Hepatocyte (in vitro differentiated cells): ENCODE data around the gene STMN1. TPM values are rescaled to one million over a fixed set of nuclear protein-coding genes. Genes with fewer than 3 reads are reported as not detected.
A peak's percentile ranks its signal among the peaks of the same experiment; 100 is the strongest.

ENCODE experiments used
- DNase-seq: peaks from one replicate; pipeline ENCODE4 v3.0.0-alpha.2; 2016; ENCODE audit warnings: low spot score
- H2AFZ ChIP-seq: fragments of 200-600 bp; sonication (generic); 2 replicates; pipeline ENCODE4 v1.6.0; 2016; ENCODE audit warnings: antibody characterized with exemption, mild to moderate bottlenecking
- H3K27ac ChIP-seq: fragments of 200-600 bp; sonication (generic); 2 replicates; pipeline ENCODE4 v1.5.1; 2016; ENCODE audit warnings: mild to moderate bottlenecking
- H3K27me3 ChIP-seq: fragments of 200-600 bp; sonication (generic); 2 replicates; pipeline ENCODE4 v1.6.1; 2016
- H3K36me3 ChIP-seq: fragments of 200-600 bp; sonication (generic); replicated peaks from 2 replicates; pipeline ENCODE4 v1.5.1; 2016; ENCODE audit warnings: low read depth; ENCODE audit not compliant: insufficient read depth
- H3K4me1 ChIP-seq: fragments of 200-600 bp; sonication (generic); 2 replicates; pipeline ENCODE4 v1.5.1; 2016; ENCODE audit warnings: mild to moderate bottlenecking, moderate library complexity; ENCODE audit not compliant: insufficient read depth
- H3K4me2 ChIP-seq: fragments of 200-600 bp; sonication (generic); 2 replicates; pipeline ENCODE4 v1.6.0; 2016
- H3K4me3 ChIP-seq: fragments of 200-600 bp; sonication (generic); 2 replicates; pipeline ENCODE4 v1.5.1; 2016; ENCODE audit warnings: mild to moderate bottlenecking
- H3K79me2 ChIP-seq: fragments of 200-600 bp; sonication (generic); 2 replicates; pipeline ENCODE4 v1.6.0; 2017; ENCODE audit warnings: mild to moderate bottlenecking
- H3K9me2 ChIP-seq: fragments of 200-600 bp; sonication (generic); replicated peaks from 2 replicates; pipeline ENCODE4 v1.6.0; 2017; ENCODE audit warnings: mild to moderate bottlenecking; ENCODE audit not compliant: insufficient read depth
- H3K9me3 ChIP-seq: fragments of 200-600 bp; sonication (generic); 2 replicates; pipeline ENCODE4 v1.5.1; 2016; ENCODE audit warnings: low read depth, mild to moderate bottlenecking
- H4K20me1 ChIP-seq: fragments of 200-600 bp; sonication (generic); 2 replicates; pipeline ENCODE4 v1.6.0; 2016; ENCODE audit warnings: mild to moderate bottlenecking; ENCODE audit not compliant: insufficient read depth, poor library complexity, severe bottlenecking
- CTCF ChIP-seq: fragments of 200-600 bp; sonication (generic); IDR thresholded peaks from 2 replicates; pipeline ENCODE4 v1.5.1; 2016; ENCODE audit warnings: antibody characterized with exemption, mild to moderate bottlenecking; ENCODE audit not compliant: poor library complexity
- EZH2 ChIP-seq: fragments of 200-600 bp; sonication (generic); IDR thresholded peaks from 2 replicates; pipeline ENCODE4 v1.6.1; 2016; ENCODE audit warnings: antibody characterized with exemption, mild to moderate bottlenecking, borderline replicate concordance
- EZH2phosphoT487 ChIP-seq: fragments of 200-600 bp; sonication (generic); IDR thresholded peaks from one replicate; pipeline ENCODE4 v1.6.1; 2018; ENCODE audit warnings: antibody characterized with exemption, mild to moderate bottlenecking, low read depth, moderate library complexity; ENCODE audit not compliant: unreplicated experiment, severe bottlenecking
- WGBS: methylation state at CpG from one replicate; pipeline ENCODE4 v1.1.6; 2016; ENCODE audit warnings: low lambda C conversion rate; ENCODE audit errors: missing lambda C conversion rate; 5-methylcytosine and 5-hydroxymethylcytosine counted together
- polyA plus RNA-seq: library from polyadenylated mRNA; unstranded; fragments of >200 nt; fragmentation: Nextera tagmentation; extraction: Ambion mirVana; gene quantifications from 2 replicates; pipeline ENCODE4 v1.2.1, GENCODE V29; 2016
- total RNA-seq: library from RNA; depleted of rRNA; stranded (reverse); fragments of >200 nt; gene quantifications from 2 replicates; pipeline ENCODE4 v1.2.3, GENCODE V29; 2014

Gene STMN1
- total and polyA plus RNA-seq, 2 experiments from 2014 or later = 104 to 338 TPM

GRCh38 chr1:25903986-25904385, 2.2 kb downstream of the STMN1 start:
- Histone ChIP-seq H3K4me2 (peak overlapping the region; percentile 77), H3K79me2 (peaks cover 58% of the 10 kb centered on the region), H3K4me1 (peaks cover 21% of the 10 kb centered on the region), H3K4me3 (peak overlapping the region; percentile 69), H4K20me1 (no peaks in the 10 kb centered on the region), H2AFZ (no peak overlapping the region), H3K27me3 (no peaks in the 10 kb centered on the region), H3K27ac (peak overlapping the region; percentile 77), H3K9me3 (no peaks in the 10 kb centered on the region), H3K9me2 (no peaks in the 10 kb centered on the region), H3K36me3 (no peaks in the 10 kb centered on the region)
- WGBS = 51% methylated on average over 3 of the region's 3 CpGs
- DNase-seq = no peak
- TF ChIP-seq EZH2 = no peak
- no peak for TF ChIP-seq CTCF
- TF ChIP-seq EZH2phosphoT487 = no peak

DNA sequence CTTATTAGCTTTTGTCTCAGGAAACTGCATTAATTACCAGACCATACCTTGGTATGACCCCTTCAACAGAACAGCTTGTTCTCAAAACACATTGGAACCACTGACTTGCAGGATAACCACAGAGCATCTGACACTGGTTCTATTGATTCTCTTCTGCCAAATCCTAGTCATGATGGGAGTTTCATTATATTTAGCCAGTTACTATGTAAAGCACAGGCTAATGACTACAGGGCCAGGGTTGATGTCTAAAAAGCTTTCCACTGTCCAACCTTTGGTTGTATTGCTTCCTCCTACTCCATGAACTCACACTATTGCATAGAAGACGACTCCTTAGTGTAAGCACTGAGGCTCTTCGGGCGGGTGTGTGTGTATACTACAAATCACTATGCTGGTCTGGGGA, 3.8 kb downstream of the STMN1 start:
- Histone ChIP-seq H2AFZ (no peak overlapping the region), H4K20me1 (no peaks in the 10 kb centered on the region), H3K9me2 (no peaks in the 10 kb centered on the region), H3K9me3 (no peaks in the 10 kb centered on the region), H3K79me2 (peaks cover 61% of the 10 kb centered on the region), H3K4me1 (peaks cover 21% of the 10 kb centered on the region), H3K27me3 (no peaks in the 10 kb centered on the region), H3K36me3 (no peaks in the 10 kb centered on the region), H3K4me2 (peak overlapping the region; percentile 77), H3K27ac (no peak overlapping the region), H3K4me3 (no peak overlapping the region)
- TF ChIP-seq CTCF = no peak
- TF ChIP-seq EZH2phosphoT487 = no peak
- TF ChIP-seq EZH2 = no peak
- no peak for DNase-seq
- WGBS = 61% methylated on average over 3 of the region's 3 CpGs

- H3K9me3 ChIP-seq = no peaks in the 10 kb centered on the region
- no peaks in the 10 kb centered on the region for H3K27me3 ChIP-seq
- DNase-seq = no peak
- H3K4me3 ChIP-seq = no peak overlapping the region
- H3K4me2 ChIP-seq = no peak overlapping the region
- WGBS = 80% methylated on average over 5 of the region's 5 CpGs
- no peak overlapping the region for H3K27ac ChIP-seq
- H2AFZ ChIP-seq = no peak overlapping the region
- H3K36me3 ChIP-seq = no peaks in the 10 kb centered on the region
- H3K4me1 ChIP-seq = peaks cover 21% of the 10 kb centered on the region
- H4K20me1 ChIP-seq = no peaks in the 10 kb centered on the region
- TF ChIP-seq CTCF = no peak
- no peak for TF ChIP-seq EZH2
- no peak for TF ChIP-seq EZH2phosphoT487
- no peaks in the 10 kb centered on the region for H3K9me2 ChIP-seq
- peaks cover 61% of the 10 kb centered on the region for H3K79me2 ChIP-seq
Observed at GRCh38 chr1:25900219-25900618, 6.0 kb downstream of the STMN1 start.

DNA sequence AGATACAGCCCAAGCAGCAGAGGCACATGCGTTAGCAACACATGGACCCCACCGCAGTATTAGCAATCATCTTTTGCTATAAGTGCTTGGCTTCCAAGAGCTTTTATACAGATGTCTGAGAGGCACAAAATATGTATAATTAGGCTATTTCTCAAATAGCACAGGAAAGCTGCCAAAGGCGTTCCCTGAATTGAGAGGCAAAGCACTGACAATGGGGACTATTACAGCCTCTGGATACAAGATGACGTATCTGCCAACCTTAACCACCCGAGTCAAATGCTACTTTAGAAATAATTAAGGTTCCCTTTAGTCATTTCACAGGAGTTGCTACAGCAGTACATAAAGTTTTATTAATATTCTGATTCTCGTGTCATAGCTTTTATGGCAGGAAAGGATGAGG, 6.4 kb downstream of the STMN1 start:
- Histone ChIP-seq H3K36me3 (no peaks in the 10 kb centered on the region), H2AFZ (no peak overlapping the region), H3K4me3 (no peak overlapping the region), H3K27me3 (no peaks in the 10 kb centered on the region), H3K27ac (no peak overlapping the region), H3K4me2 (no peak overlapping the region), H3K79me2 (peaks cover 60% of the 10 kb centered on the region), H3K4me1 (peaks cover 21% of the 10 kb centered on the region), H3K9me3 (no peaks in the 10 kb centered on the region), H3K9me2 (no peaks in the 10 kb centered on the region), H4K20me1 (no peaks in the 10 kb centered on the region)
- DNase-seq = no peak
- no peak for TF ChIP-seq EZH2phosphoT487
- TF ChIP-seq CTCF = no peak
- no peak for TF ChIP-seq EZH2
- WGBS = 84% methylated on average over 6 of the region's 6 CpGs
